ENCODE data around the gene ABCD3. TPM values are rescaled to one million over a fixed set of nuclear protein-coding genes. Genes with fewer than 3 reads are reported as not detected.
"Not testable (repeated sequence)": the region's sequence is repeated elsewhere in the genome, so short reads cannot be mapped to it uniquely, and the experiment has no call there.

ABCD3 gene
- 10 to 100 TPM; 22.3 to 29.5 (median 27.6) TPM for total RNA-seq
- 30.5 TPM for total RNA-seq (2013)

- Histone ChIP-seq H3K4me1 (ENCODE audit: control insufficient read depth, insufficient read depth, low read length) (peaks cover 9% of the 10 kb centered on the region), H3K4me3 (ENCODE audit: low read length) (peak within 1 kb of the TSS; percentile 94), H3K36me3 (ENCODE audit: control insufficient read depth, insufficient read depth, low read length) (no peaks in the 10 kb centered on the region), H3K27ac (ENCODE audit: low read length) (peak within 1 kb of the TSS; percentile 80), H3K27me3 (ENCODE audit: control insufficient read depth, insufficient read depth, low read length) (no peaks in the 10 kb centered on the region), H3K9me3 (ENCODE audit: control insufficient read depth, insufficient read depth, low read length) (no peaks in the 10 kb centered on the region)
- under 1% methylated on average over 84 of the region's 84 CpGs for WGBS (ENCODE audit: insufficient coverage)
- Mint-ChIP-seq H3K36me3 (no peaks in the 10 kb centered on the region), H3K9me3 (no peaks in the 10 kb centered on the region), H3K4me1 (peaks cover 26 to 40% of the 10 kb centered on the region in 2 donors), H3K27ac (no peak within 1 kb of the TSS), H3K4me3 (no peak within 1 kb of the TSS), H3K27me3 (ENCODE audit: low read depth in 2 of 2) (peaks cover 8 to 11% of the 10 kb centered on the region in 2 donors)
- TF ChIP-seq CTCF (IDR thresholded peaks at IDR 0.05): no peak
- peak; percentile 92 to 98 (median 94) for ATAC-seq
- peak; percentile 97 to 99 for DNase-seq
- intact Hi-C loops (cut with micrococcal nuclease): loop anchor here (1.0 to 10.0 kb wide), 3 partner anchors 654 to 814 kb away; partner anchors contain the start of genes ALG14 and RWDD3
Observed at GRCh38 chr1:94417978-94418663, at the start of gene ABCD3. ABCD3 (plus strand) TSS chr1:94418389; CDS start chr1:94418479, 90 bp downstream.

GRCh38 chr1:94372771-94373170 lies 45.4 kb upstream of the ABCD3 start:
- H3K4me3 Mint-ChIP-seq; H3K27me3 ChIP-seq (ENCODE audit: control insufficient read depth, insufficient read depth, low read length); ATAC-seq; H3K9me3 ChIP-seq (ENCODE audit: control insufficient read depth, insufficient read depth, low read length); H3K4me1 Mint-ChIP-seq; H3K4me3 ChIP-seq (ENCODE audit: low read length); DNase-seq; H3K27ac Mint-ChIP-seq; H3K4me1 ChIP-seq (ENCODE audit: control insufficient read depth, insufficient read depth, low read length); H3K36me3 ChIP-seq (ENCODE audit: control insufficient read depth, insufficient read depth, low read length); H3K27ac ChIP-seq (ENCODE audit: low read length); H3K9me3 Mint-ChIP-seq; H3K36me3 Mint-ChIP-seq; intact Hi-C loops (cut with micrococcal nuclease): not testable (repeated sequence)
- H3K27me3 Mint-ChIP-seq (ENCODE audit: low read depth in 2 of 2): peaks cover 22 to 24% of the 10 kb centered on the region in 2 donors

GRCh38 chr1:94373311-94373710 lies 44.9 kb upstream of the ABCD3 start:
- intact Hi-C loops (cut with micrococcal nuclease); H3K4me3 ChIP-seq (ENCODE audit: low read length); H3K4me1 Mint-ChIP-seq; H3K27ac Mint-ChIP-seq; H3K4me1 ChIP-seq (ENCODE audit: control insufficient read depth, insufficient read depth, low read length); DNase-seq; ATAC-seq; H3K27ac ChIP-seq (ENCODE audit: low read length); H3K9me3 Mint-ChIP-seq; H3K27me3 ChIP-seq (ENCODE audit: control insufficient read depth, insufficient read depth, low read length); H3K9me3 ChIP-seq (ENCODE audit: control insufficient read depth, insufficient read depth, low read length); H3K36me3 Mint-ChIP-seq; H3K4me3 Mint-ChIP-seq; H3K36me3 ChIP-seq (ENCODE audit: control insufficient read depth, insufficient read depth, low read length): not testable (repeated sequence)
- H3K27me3 Mint-ChIP-seq (ENCODE audit: low read depth in 2 of 2): peaks cover 22% of the 10 kb centered on the region in 2 donors
- 59% methylated on average over 2 of the region's 2 CpGs for WGBS (ENCODE audit: insufficient coverage)

- H3K4me1 ChIP-seq (ENCODE audit: control insufficient read depth, insufficient read depth, low read length); H3K27ac Mint-ChIP-seq; H3K9me3 ChIP-seq (ENCODE audit: control insufficient read depth, insufficient read depth, low read length); ATAC-seq; H3K27ac ChIP-seq (ENCODE audit: low read length); H3K4me3 Mint-ChIP-seq; H3K9me3 Mint-ChIP-seq; H3K4me3 ChIP-seq (ENCODE audit: low read length); intact Hi-C loops (cut with micrococcal nuclease); H3K36me3 Mint-ChIP-seq; H3K36me3 ChIP-seq (ENCODE audit: control insufficient read depth, insufficient read depth, low read length); H3K27me3 ChIP-seq (ENCODE audit: control insufficient read depth, insufficient read depth, low read length); DNase-seq; H3K4me1 Mint-ChIP-seq: not testable (repeated sequence)
- WGBS (ENCODE audit: insufficient coverage): 88% methylated on average over 7 of the region's 7 CpGs
- peaks cover 14 to 26% of the 10 kb centered on the region in 2 donors for H3K27me3 Mint-ChIP-seq (ENCODE audit: low read depth in 2 of 2)
Observed at GRCh38 chr1:94375666-94376065, 42.5 kb upstream of the ABCD3 start.

GRCh38 chr1:94378493-94378892 lies 39.7 kb upstream of the ABCD3 start:
- H3K4me1 ChIP-seq (ENCODE audit: control insufficient read depth, insufficient read depth, low read length); H3K4me3 ChIP-seq (ENCODE audit: low read length); H3K27ac Mint-ChIP-seq; H3K36me3 ChIP-seq (ENCODE audit: control insufficient read depth, insufficient read depth, low read length); H3K9me3 ChIP-seq (ENCODE audit: control insufficient read depth, insufficient read depth, low read length); DNase-seq; intact Hi-C loops (cut with micrococcal nuclease); H3K4me1 Mint-ChIP-seq; H3K27ac ChIP-seq (ENCODE audit: low read length); H3K27me3 ChIP-seq (ENCODE audit: control insufficient read depth, insufficient read depth, low read length); ATAC-seq; H3K36me3 Mint-ChIP-seq; H3K9me3 Mint-ChIP-seq; H3K4me3 Mint-ChIP-seq: not testable (repeated sequence)
- 83% methylated on average over 1 of the region's 2 CpGs for WGBS (ENCODE audit: insufficient coverage)
- peaks cover 13 to 26% of the 10 kb centered on the region in 2 donors for H3K27me3 Mint-ChIP-seq (ENCODE audit: low read depth in 2 of 2)

Measured in natural killer cell (primary cell).